Endodermal cell (in vitro differentiated cells): ENCODE data around the gene DPH2. TPM values are rescaled to one million over a fixed set of nuclear protein-coding genes. Genes with fewer than 3 reads are reported as not detected.

ENCODE experiments used
- DNase-seq: peaks from one replicate; pipeline ENCODE4 v3.0.0-alpha.2; 2017
- H3K27ac ChIP-seq: 2 replicates; pipeline ENCODE4 v1.5.1; 2013; ENCODE audit warnings: mild to moderate bottlenecking, low read depth, low read length, moderate library complexity
- H3K27me3 ChIP-seq: 2 replicates; pipeline ENCODE4 v1.6.1; 2013; ENCODE audit warnings: mild to moderate bottlenecking, low read length, moderate library complexity; ENCODE audit not compliant: insufficient read depth, control insufficient read depth, poor library complexity, severe bottlenecking
- H3K36me3 ChIP-seq: 2 replicates; pipeline ENCODE4 v1.7.0; 2013; ENCODE audit warnings: mild to moderate bottlenecking, low read length, moderate library complexity; ENCODE audit not compliant: control insufficient read depth, insufficient read depth
- H3K4me1 ChIP-seq: one replicate; pipeline ENCODE4 v1.7.0; 2013; ENCODE audit warnings: low read length; ENCODE audit not compliant: control insufficient read depth, insufficient read depth
- H3K4me3 ChIP-seq: 2 replicates; pipeline ENCODE4 v1.5.1; 2013; ENCODE audit warnings: mild to moderate bottlenecking, low read length, moderate library complexity
- H3K9ac ChIP-seq: 2 replicates; pipeline ENCODE4 v1.6.1; 2013; ENCODE audit warnings: mild to moderate bottlenecking, low read length, moderate library complexity; ENCODE audit not compliant: poor library complexity, severe bottlenecking; ENCODE audit errors: extremely low read depth
- H3K9me3 ChIP-seq: 2 replicates; pipeline ENCODE4 v1.6.1; 2013; ENCODE audit warnings: mild to moderate bottlenecking, low read length, moderate library complexity; ENCODE audit not compliant: control insufficient read depth
- H3K27ac Mint-ChIP-seq: 2 replicates; pipeline ENCODE4 v1.8.0; 2020; ENCODE audit warnings: mixed read lengths
- H3K27me3 Mint-ChIP-seq: 2 replicates; pipeline ENCODE4 v1.8.0; 2021; ENCODE audit warnings: mild to moderate bottlenecking, mixed read lengths; ENCODE audit not compliant: insufficient read depth
- H3K36me3 Mint-ChIP-seq: 2 replicates; pipeline ENCODE4 v1.8.0; 2020; ENCODE audit warnings: low read depth, mixed read lengths
- H3K4me1 Mint-ChIP-seq: 2 replicates; pipeline ENCODE4 v1.8.0; 2020; ENCODE audit warnings: mixed read lengths
- H3K4me3 Mint-ChIP-seq: 2 replicates; pipeline ENCODE4 v1.8.0; 2020; ENCODE audit warnings: mild to moderate bottlenecking, moderate library complexity, mixed read lengths
- H3K9me3 Mint-ChIP-seq: 2 replicates; pipeline ENCODE4 v1.8.0; 2020; ENCODE audit warnings: mild to moderate bottlenecking, mixed read lengths
- CTCF ChIP-seq: fragments of 200-600 bp; sonication (generic); conservative IDR thresholded peaks from 2 replicates; pipeline ENCODE4 v1.5.0; 2021; ENCODE audit warnings: antibody characterized with exemption, mild to moderate bottlenecking
- WGBS, 2 experiments: methylation state at CpG; one replicate each; pipeline versions ENCODE4 v1.1.5 to v1.1.7; 2013; ENCODE audit warnings: missing lambda C conversion rate in 2 of 2, mixed read lengths in 1 of 2; ENCODE audit not compliant: insufficient coverage in 1 of 2, insufficient read length in 1 of 2; 5-methylcytosine and 5-hydroxymethylcytosine counted together
- total RNA-seq, 2 donors: library from RNA; stranded (reverse); fragmentation: NEBNext Ultra II Directional in 1 of 2; extraction: Animal tissue kit (Norgen Biotek cat#: 25700) in 1 of 2; gene quantifications; 2 replicates in 1 of 2; 3 replicates in 1 of 2; pipeline ENCODE4 v1.2.1, GENCODE V29; 2021

DPH2 gene
- total RNA-seq, 2 donors from 2014 or later = 28.5 to 31.3 TPM

- Histone ChIP-seq H3K4me1 (peaks cover 18% of the 10 kb centered on the region), H3K27me3 (no peaks in the 10 kb centered on the region), H3K4me3 (no peak overlapping the region), H3K27ac (no peak overlapping the region), H3K9ac (no peak overlapping the region), H3K9me3 (no peaks in the 10 kb centered on the region), H3K36me3 (no peaks in the 10 kb centered on the region)
- DNase-seq = no peak
- WGBS, 2 experiments = 95 to 96% methylated on average over 7 to 9 of the region's 9 CpGs
- no peaks in the 10 kb centered on the region for H3K27me3 Mint-ChIP-seq
- peak overlapping the region; percentile 78 for H3K4me3 Mint-ChIP-seq
- peaks cover 28% of the 10 kb centered on the region for H3K4me1 Mint-ChIP-seq
- TF ChIP-seq CTCF = no peak
- H3K27ac Mint-ChIP-seq = no peak overlapping the region
- no peaks in the 10 kb centered on the region for H3K9me3 Mint-ChIP-seq
- H3K36me3 Mint-ChIP-seq = no peaks in the 10 kb centered on the region
Measured at GRCh38 chr1:43993206-43993914, 23.6 kb downstream of the DPH2 start.

- WGBS, 2 experiments = 98 to 100% methylated on average over 4 to 7 of the region's 7 CpGs
- TF ChIP-seq CTCF = no peak
Measured at GRCh38 chr1:43994071-43994470, 24.3 kb downstream of the DPH2 start.

GRCh38 chr1:43994794-43995790, 25.3 kb downstream of the DPH2 start:
- Histone ChIP-seq H3K9me3 (no peaks in the 10 kb centered on the region), H3K9ac (no peak overlapping the region), H3K36me3 (no peaks in the 10 kb centered on the region), H3K4me1 (peaks cover 27% of the 10 kb centered on the region), H3K27ac (peak overlapping the region; percentile 68), H3K4me3 (no peak overlapping the region), H3K27me3 (no peaks in the 10 kb centered on the region)
- peaks cover 40% of the 10 kb centered on the region for H3K4me1 Mint-ChIP-seq
- H3K27me3 Mint-ChIP-seq = no peaks in the 10 kb centered on the region
- peak; percentile 80 for TF ChIP-seq CTCF
- H3K4me3 Mint-ChIP-seq = no peak overlapping the region
- no peaks in the 10 kb centered on the region for H3K9me3 Mint-ChIP-seq
- H3K36me3 Mint-ChIP-seq = no peaks in the 10 kb centered on the region
- DNase-seq = peak; percentile 91
- WGBS, 2 experiments = 80 to 94% methylated on average over 8 to 15 of the region's 15 CpGs
- H3K27ac Mint-ChIP-seq = peak overlapping the region; percentile 18

More at GRCh38 chr1:43994071-43994470, 24.3 kb downstream of the DPH2 start:
- H3K9me3 ChIP-seq = no peaks in the 10 kb centered on the region
- H3K27me3 Mint-ChIP-seq = no peaks in the 10 kb centered on the region
- H3K4me3 ChIP-seq = no peak overlapping the region
- peaks cover 32% of the 10 kb centered on the region for H3K4me1 Mint-ChIP-seq
- peaks cover 18% of the 10 kb centered on the region for H3K4me1 ChIP-seq
- no peak overlapping the region for H3K27ac ChIP-seq
- H3K36me3 ChIP-seq = no peaks in the 10 kb centered on the region
- H3K4me3 Mint-ChIP-seq = no peak overlapping the region
- no peaks in the 10 kb centered on the region for H3K9me3 Mint-ChIP-seq
- no peak overlapping the region for H3K9ac ChIP-seq
- DNase-seq = no peak
- no peaks in the 10 kb centered on the region for H3K36me3 Mint-ChIP-seq
- H3K27me3 ChIP-seq = no peaks in the 10 kb centered on the region
- no peak overlapping the region for H3K27ac Mint-ChIP-seq
